ENCODE measurements around the gene KRTAP4-6. TPM values are rescaled to one million over a fixed set of nuclear protein-coding genes. Genes with fewer than 3 reads are reported as not detected.
"Not testable (repeated sequence)": the region's sequence is repeated elsewhere in the genome, so short reads cannot be mapped to it uniquely, and the experiment has no call there.

The KRTAP4-6 gene
- total RNA-seq, 2 donors from 2014 or later: not detected

DNA sequence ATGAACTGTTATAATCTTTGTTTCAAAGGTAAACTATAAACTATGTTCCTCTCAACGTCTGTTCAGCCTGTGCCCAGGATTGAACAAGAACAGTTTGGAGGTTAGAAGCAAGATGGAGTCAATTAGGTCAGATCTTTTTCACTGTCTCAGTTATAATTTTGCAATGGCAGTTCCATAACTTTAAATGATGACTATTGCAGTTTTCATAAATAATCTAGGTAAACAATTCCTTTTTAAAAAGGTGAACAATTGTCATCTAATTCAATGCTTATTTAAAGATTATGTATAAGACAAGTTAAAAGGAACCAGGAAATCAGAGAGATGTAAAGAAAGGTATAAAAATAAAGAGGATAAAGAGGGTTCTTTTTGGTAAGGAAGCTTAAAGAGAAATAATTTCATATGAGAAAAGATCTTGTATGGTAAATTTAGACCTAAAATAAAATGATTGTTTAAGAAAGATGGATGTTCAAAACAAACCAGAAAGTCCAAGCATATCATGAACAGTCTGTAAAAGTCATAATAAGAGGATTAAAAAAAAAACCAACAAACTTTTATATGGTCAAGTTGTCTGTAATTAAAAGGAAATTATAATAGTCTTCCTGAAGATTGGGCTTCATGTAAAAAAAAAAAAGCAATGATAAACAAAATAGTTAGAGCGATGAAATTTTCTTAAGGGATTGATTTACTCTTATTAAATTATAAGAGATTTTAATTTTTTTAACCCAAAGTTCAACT lies 29.0 kb downstream of the KRTAP4-6 start:
- no peak for ATAC-seq (replicated peaks in 1 of 2)
- H3K4me1 Mint-ChIP-seq (ENCODE audit: low read depth): no peaks in the 10 kb centered on the region
- peaks cover 0 to 7% of the 10 kb centered on the region in 2 donors for H3K36me3 Mint-ChIP-seq (ENCODE audit: insufficient read depth in 2 of 2)
- peaks cover 0 to 2% of the 10 kb centered on the region in 2 donors for H3K9me3 Mint-ChIP-seq
- peaks cover under 1% of the 10 kb centered on the region for H3K27me3 Mint-ChIP-seq (ENCODE audit: low read depth)
- no peak overlapping the region for H3K4me3 Mint-ChIP-seq
- H3K27ac Mint-ChIP-seq: no peak overlapping the region
- DNase-seq: no peak

DNA sequence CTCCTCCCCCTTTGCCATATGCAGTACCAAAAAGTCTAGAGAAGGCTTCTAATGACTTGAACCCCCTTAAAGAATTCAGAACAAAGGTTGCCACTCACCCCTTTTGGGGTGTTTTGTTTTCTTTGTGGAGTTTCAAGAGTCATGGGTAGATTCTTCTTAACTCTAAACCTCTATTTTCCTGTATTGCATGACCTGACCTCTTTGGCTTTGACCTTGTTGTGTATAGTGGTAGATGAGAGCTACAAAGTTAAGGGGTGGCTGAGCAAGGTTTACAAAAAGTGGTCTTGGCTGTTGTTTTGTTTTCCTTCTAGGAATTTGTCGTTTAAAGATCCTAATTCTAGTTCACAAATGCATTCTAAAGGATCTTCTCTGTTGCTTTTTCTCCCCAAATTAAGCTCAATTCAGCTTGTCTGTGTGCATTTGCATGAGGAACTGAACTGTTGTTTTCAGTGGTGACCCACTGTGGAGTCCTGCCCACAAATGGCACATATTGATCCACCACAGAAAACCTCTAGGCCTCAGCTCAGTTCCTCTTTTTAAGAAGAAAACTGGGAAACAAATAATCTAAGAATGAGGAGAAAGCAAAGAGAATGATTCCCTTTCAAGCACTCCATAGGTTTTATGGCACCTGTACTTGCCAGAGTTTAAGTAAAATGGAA lies 31.5 kb downstream of the KRTAP4-6 start:
- not testable (repeated sequence) for DNase-seq; H3K27me3 Mint-ChIP-seq (ENCODE audit: low read depth); H3K4me1 Mint-ChIP-seq (ENCODE audit: low read depth); ATAC-seq (replicated peaks in 1 of 2); H3K27ac Mint-ChIP-seq; H3K9me3 Mint-ChIP-seq; H3K36me3 Mint-ChIP-seq (ENCODE audit: insufficient read depth in 2 of 2)
- peak overlapping the region in 1 of 2 donors; percentile 8 for H3K4me3 Mint-ChIP-seq

DNA sequence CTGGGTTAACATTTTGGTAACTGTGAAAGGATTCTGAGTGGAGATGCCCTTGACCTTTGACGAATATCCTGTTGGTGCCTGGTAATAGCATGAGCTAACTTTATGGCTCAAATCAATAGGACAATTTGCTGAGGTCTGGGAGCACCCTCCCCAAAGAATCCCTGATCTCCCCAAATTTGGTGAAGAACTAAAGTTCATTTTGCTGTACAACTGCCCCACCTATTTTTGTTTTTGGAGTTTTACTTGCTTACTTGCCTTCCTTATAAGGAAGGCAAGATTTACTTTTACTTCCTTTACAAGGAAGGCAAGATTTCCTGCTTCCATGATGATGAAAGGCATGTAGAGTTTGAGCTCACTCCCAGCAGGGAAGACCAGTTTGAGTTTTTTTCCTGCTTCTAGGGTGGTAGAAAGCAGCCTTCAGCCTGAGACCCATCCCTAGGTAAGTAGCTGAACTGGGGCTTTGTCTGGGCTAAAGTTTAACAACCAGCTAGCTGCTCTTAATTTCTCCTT lies 32.3 kb downstream of the KRTAP4-6 start:
- H3K4me1 Mint-ChIP-seq (ENCODE audit: low read depth): no peaks in the 10 kb centered on the region
- ATAC-seq (replicated peaks in 1 of 2) (no peak), DNase-seq (no peak)
- H3K36me3 Mint-ChIP-seq (ENCODE audit: insufficient read depth in 2 of 2): peaks cover 0 to 6% of the 10 kb centered on the region in 2 donors
- peaks cover 0 to under 1% of the 10 kb centered on the region in 2 donors for H3K9me3 Mint-ChIP-seq
- H3K27me3 Mint-ChIP-seq (ENCODE audit: low read depth): peaks cover 6% of the 10 kb centered on the region
- H3K27ac Mint-ChIP-seq: no peak overlapping the region
- H3K4me3 Mint-ChIP-seq: peak overlapping the region in 1 of 2 donors; percentile 8

DNA sequence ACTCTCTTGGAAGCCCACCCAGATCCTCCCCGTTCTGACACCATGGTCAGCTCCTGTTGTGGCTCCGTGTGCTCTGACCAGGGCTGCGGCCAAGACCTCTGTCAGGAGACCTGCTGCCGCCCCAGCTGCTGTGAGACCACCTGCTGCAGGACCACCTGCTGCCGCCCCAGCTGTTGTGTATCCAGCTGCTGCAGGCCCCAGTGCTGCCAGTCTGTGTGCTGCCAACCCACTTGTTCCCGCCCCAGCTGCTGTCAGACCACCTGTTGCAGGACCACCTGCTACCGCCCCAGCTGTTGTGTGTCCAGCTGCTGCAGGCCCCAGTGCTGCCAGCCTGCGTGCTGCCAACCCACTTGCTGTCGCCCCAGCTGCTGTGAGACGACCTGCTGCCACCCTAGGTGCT lies 35.0 kb downstream of the KRTAP4-6 start, which contains the start of gene KRTAP4-9:
KRTAP4-9 (plus strand) TSS at position 43 of the 400 bp plus-strand sequence; CDS start at position 43, 0 bp downstream.
- H3K9me3 Mint-ChIP-seq; H3K4me1 Mint-ChIP-seq (ENCODE audit: low read depth); H3K4me3 Mint-ChIP-seq; H3K36me3 Mint-ChIP-seq (ENCODE audit: insufficient read depth in 2 of 2); H3K27ac Mint-ChIP-seq; H3K27me3 Mint-ChIP-seq (ENCODE audit: low read depth); DNase-seq; ATAC-seq (replicated peaks in 1 of 2): not testable (repeated sequence)

DNA sequence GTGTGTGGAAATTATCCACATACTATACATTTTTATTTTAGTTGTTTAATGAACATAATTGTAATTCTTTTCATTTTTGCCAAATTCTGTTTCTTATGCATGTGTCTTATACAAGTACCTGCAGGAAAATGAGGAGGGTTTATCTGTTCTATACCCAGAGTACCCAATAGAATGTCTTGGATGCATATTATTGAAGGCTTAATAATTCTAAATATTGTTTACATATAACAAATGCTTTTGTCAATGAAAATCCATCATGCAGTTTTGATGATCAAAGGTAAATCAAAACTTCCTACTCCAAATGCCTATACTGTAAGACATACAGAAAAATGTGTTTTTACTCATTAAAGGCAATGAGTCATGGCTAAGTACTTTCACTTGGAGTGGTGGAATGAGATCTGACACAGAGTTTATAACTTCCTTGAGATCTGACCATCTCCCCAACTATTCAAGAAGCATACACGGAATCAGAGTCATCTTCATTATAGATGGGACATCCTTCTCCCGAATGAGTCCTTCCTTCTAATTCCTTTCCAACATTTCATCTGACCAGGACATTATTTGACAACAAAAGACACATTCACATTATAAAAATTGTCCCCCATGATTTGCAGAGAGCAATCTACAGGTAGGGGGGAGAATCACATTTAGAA lies 35.8 kb downstream of the KRTAP4-6 start:
- DNase-seq; H3K4me1 Mint-ChIP-seq (ENCODE audit: low read depth); H3K4me3 Mint-ChIP-seq; H3K27ac Mint-ChIP-seq; H3K9me3 Mint-ChIP-seq; H3K36me3 Mint-ChIP-seq (ENCODE audit: insufficient read depth in 2 of 2): not testable (repeated sequence)
- peak in 1 of 2 donors; percentile 38 for ATAC-seq (replicated peaks in 1 of 2)
- H3K27me3 Mint-ChIP-seq (ENCODE audit: low read depth): peaks cover 11% of the 10 kb centered on the region

DNA sequence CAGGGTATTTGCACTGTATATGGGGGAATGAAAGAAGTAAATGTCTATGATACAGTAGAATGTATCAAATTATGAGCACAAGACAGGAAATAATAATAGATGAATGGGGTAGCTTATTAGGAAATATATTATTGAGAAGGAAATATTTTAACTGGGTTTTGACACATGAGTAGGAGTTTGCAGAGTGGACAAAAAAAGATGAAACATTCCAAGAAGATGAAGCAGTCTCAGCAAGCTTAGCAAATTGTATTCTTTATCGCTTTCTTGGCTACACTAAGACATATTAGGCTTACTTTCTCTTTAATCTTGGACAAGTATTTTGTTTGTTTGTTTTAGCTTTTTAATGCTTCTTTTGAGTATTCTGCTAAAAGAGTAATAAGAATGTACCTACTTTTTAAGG lies 36.4 kb downstream of the KRTAP4-6 start:
- ATAC-seq (replicated peaks in 1 of 2) (no peak), DNase-seq (no peak)
- Mint-ChIP-seq H3K27me3 (ENCODE audit: low read depth) (peaks cover 11% of the 10 kb centered on the region), H3K4me3 (no peak overlapping the region), H3K27ac (no peak overlapping the region), H3K9me3 (no peaks in the 10 kb centered on the region), H3K36me3 (ENCODE audit: insufficient read depth in 2 of 2) (no peaks in the 10 kb centered on the region), H3K4me1 (ENCODE audit: low read depth) (peaks cover 7% of the 10 kb centered on the region)

DNA sequence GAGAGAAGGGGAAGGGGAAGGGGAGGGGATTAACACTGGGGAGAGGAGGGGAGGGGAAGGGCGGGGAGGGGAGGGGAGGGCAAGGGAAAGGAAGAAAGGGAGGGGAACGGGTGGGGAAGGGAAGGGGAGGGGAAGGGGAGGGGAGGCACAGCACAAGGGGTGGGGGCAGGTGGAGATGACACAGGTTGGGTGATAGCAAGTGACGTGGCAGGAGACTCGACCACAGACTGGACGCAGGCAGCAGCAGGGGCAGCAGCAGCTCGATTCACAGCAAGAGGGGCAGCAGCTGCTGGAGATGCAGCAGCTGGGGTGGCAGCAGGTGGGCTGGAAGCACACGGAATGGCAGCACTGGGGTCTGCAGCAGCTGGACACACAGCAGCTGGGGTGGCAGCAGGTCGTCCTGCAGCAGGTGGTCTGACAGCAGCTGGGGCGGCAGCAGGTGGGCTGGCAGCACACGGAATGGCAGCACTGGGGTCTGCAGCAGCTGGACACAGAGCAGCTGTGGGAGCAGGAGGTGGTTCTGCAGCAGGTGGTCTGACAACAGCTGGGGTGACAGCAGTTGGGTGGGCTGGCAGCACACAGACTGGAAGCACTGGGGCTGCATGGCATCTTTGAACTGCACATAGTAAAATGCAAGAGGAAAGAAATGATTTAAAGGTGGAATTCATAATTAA lies 38.6 kb downstream of the KRTAP4-6 start, which contains the start of gene KRTAP4-16:
KRTAP4-16 (minus strand) TSS at position 624 of the 674 bp plus-strand sequence; CDS start at position 624, 0 bp downstream.
- Mint-ChIP-seq H3K27me3 (ENCODE audit: low read depth) (peaks cover 17% of the 10 kb centered on the region), H3K9me3 (no peaks in the 10 kb centered on the region), H3K27ac (no peak within 1 kb of the TSS), H3K4me1 (ENCODE audit: low read depth) (peaks cover 7% of the 10 kb centered on the region), H3K36me3 (ENCODE audit: insufficient read depth in 2 of 2) (no peaks in the 10 kb centered on the region), H3K4me3 (no peak within 1 kb of the TSS)
- DNase-seq: no peak
- no peak for ATAC-seq (replicated peaks in 1 of 2)

DNA sequence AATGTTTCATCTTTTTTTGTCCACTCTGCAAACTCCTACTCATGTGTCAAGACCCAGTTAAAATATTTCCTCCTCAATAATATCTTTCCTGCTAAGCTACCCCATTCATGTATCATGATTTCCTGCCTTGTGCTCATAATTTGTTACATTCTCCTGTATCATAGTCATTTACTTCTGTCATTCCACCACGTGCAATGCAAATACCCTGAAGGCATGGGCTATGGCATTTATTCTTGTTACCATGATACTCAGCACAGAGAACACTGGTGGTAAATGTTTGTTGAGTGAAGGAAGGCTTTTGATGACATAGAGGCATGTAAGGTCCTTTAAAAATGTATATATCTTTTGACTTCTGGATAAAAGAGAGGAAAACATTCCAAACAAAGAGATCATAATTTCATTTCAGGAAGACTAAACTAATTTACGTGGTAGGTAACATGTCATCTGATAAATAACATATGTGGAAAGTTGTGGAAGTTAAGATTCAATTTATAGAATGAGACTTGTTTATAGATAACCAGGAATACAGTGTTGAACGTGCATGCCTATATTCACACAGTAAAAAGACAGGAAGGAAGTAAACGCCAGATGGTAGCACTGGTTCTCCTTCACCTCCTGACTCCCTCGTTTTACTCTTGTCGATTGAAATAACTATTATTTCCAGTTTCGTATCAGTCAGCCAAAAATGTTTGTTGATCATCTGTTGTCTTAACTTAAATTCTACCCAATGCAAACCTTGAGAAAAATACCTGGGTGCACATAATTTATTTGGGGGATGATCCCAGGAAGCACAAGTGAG lies 40.5 kb downstream of the KRTAP4-6 start:
- not testable (repeated sequence) for DNase-seq; ATAC-seq (replicated peaks in 1 of 2); H3K4me3 Mint-ChIP-seq; H3K4me1 Mint-ChIP-seq (ENCODE audit: low read depth); H3K9me3 Mint-ChIP-seq; H3K36me3 Mint-ChIP-seq (ENCODE audit: insufficient read depth in 2 of 2); H3K27ac Mint-ChIP-seq
- H3K27me3 Mint-ChIP-seq (ENCODE audit: low read depth): peaks cover 17% of the 10 kb centered on the region

DNA sequence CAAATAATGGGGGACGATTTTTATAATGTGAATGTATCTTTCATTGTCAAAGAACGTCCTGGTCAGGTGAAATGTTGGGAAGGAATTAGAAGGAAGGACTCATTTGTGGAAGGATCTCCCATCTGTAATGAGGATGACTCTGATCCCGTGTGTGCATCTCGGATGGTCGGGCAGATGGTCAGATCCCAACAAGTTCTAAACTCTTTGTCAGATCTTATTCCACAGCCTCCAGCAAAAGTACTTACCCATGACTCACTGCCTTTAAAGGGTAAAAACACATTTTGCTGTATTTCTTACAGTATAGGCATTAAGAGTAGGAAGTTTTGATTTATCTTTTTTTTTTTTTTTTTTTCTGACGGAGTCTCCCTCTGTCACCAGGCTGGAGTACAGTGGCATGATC lies 41.9 kb downstream of the KRTAP4-6 start:
- Mint-ChIP-seq H3K27ac (no peak overlapping the region), H3K27me3 (ENCODE audit: low read depth) (peaks cover 17% of the 10 kb centered on the region), H3K4me1 (ENCODE audit: low read depth) (peaks cover 7% of the 10 kb centered on the region), H3K9me3 (no peaks in the 10 kb centered on the region), H3K36me3 (ENCODE audit: insufficient read depth in 2 of 2) (no peaks in the 10 kb centered on the region), H3K4me3 (no peak overlapping the region)
- no peak for ATAC-seq (replicated peaks in 1 of 2)
- no peak for DNase-seq

DNA sequence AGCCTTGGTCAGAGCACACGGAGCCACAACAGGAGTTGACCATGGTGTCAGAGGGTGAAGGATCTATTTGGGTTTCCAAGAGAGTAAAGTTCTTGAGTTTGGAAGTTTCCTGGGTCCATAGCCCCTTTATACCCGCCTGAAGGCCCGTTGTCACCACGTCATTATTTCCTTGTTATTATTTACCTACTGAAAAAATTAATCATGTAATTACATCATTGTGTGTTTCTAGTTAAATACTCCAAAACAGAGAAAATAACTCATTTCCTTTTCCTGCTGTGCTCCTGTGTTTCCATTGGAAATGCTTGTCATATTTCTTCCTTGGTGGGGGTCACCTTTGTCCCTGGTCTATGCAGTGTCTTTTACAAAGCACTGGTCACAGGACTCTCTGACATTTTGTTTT lies 42.3 kb downstream of the KRTAP4-6 start, which contains the start of gene KRTAP4-8:
KRTAP4-8 (minus strand) TSS at position 101 of the 400 bp plus-strand sequence; CDS start at position 43, 58 bp downstream.
- Mint-ChIP-seq H3K4me3 (no peak within 1 kb of the TSS), H3K9me3 (no peaks in the 10 kb centered on the region)
- no peak for ATAC-seq (replicated peaks in 1 of 2)

DNA sequence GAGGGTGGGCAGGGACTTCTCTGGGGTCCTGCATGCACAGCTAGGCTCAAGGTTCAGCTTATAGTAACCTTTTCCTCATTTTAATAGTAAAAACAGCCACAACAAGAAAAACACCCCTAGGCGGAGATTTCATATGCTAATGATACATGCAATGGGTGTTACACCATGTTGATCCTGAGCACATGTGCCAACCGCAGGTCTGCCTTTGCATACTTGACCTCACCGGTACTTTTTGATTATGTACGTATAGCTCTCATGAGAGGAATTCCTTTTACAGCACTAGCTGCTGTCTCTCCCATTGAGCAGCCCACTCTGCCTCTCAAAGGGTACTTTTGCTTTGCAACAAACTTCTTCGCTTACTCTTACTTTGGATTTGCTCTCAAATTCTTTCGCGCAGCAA lies 44.3 kb downstream of the KRTAP4-6 start:
- no peak for ATAC-seq (replicated peaks in 1 of 2)
- Mint-ChIP-seq H3K9me3 (no peaks in the 10 kb centered on the region), H3K27ac (no peak overlapping the region), H3K4me1 (ENCODE audit: low read depth) (peaks cover 7% of the 10 kb centered on the region), H3K4me3 (no peak overlapping the region), H3K36me3 (ENCODE audit: insufficient read depth in 2 of 2) (no peaks in the 10 kb centered on the region), H3K27me3 (ENCODE audit: low read depth) (peaks cover 17% of the 10 kb centered on the region)
- DNase-seq: no peak

More for the DNA sequence above, 42.3 kb downstream of the KRTAP4-6 start, which contains the start of gene KRTAP4-8:
- peaks cover 17% of the 10 kb centered on the region for H3K27me3 Mint-ChIP-seq (ENCODE audit: low read depth)
- no peak for DNase-seq
- H3K36me3 Mint-ChIP-seq (ENCODE audit: insufficient read depth in 2 of 2): no peaks in the 10 kb centered on the region
- H3K4me1 Mint-ChIP-seq (ENCODE audit: low read depth): peaks cover 7% of the 10 kb centered on the region
- H3K27ac Mint-ChIP-seq: peak within 1 kb of the TSS; percentile 24
